ENCODE data around the gene ZNF397.

The ZNF397 gene

DNA sequence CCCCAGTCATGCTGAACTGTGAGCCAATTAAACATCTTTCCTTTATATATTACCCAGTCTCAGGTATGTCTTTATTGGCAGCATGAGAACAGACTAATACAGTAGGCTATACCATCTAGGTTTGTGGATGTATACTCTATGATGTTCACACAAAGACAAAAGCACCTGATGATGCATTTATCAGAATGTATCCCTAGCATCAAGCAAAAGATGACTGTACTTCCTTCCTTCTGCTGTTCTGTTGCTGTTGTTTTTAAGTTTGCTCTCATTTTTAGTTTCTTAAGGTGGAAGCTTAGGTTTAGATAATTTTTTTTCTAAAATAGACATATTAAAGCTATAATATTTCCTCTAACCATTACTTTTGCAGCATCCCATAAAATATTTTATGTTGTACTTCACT, 36.8 kb downstream of the ZNF397 start:
- TF ChIP-seq, protein P1, sequence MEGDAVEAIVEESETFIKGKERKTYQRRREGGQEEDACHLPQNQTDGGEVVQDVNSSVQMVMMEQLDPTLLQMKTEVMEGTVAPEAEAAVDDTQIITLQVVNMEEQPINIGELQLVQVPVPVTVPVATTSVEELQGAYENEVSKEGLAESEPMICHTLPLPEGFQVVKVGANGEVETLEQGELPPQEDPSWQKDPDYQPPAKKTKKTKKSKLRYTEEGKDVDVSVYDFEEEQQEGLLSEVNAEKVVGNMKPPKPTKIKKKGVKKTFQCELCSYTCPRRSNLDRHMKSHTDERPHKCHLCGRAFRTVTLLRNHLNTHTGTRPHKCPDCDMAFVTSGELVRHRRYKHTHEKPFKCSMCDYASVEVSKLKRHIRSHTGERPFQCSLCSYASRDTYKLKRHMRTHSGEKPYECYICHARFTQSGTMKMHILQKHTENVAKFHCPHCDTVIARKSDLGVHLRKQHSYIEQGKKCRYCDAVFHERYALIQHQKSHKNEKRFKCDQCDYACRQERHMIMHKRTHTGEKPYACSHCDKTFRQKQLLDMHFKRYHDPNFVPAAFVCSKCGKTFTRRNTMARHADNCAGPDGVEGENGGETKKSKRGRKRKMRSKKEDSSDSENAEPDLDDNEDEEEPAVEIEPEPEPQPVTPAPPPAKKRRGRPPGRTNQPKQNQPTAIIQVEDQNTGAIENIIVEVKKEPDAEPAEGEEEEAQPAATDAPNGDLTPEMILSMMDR (IDR thresholded peaks at IDR 0.05; ENCODE audit: low read depth, low read length, missing control alignments): no peak
- H3K4me3 ChIP-seq (replicated peaks; ENCODE audit: low read depth, low read length): no peak overlapping the region
- no peak for DNase-seq (ENCODE audit: extremely low read depth, low read depth)

DNA sequence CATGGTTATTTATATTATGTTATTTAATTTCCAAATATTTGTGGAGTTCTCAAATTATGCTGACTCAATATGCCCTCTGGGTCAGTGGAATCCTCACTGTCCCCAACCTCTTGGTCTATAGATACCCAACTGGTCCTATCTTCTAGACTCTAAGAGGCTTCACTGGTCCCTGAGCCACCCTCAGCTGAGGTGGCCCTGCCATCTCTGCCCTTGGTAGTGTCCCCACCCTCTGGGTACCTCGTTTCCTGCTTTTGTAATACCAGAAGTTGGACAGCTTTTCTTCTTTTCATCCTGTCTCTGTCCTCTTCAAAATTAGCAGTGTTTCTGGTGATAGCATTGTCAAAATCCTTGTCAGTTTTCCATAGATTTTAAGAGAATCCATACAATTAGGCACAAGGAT, 37.3 kb downstream of the ZNF397 start:
- TF ChIP-seq, protein P1 (IDR thresholded peaks at IDR 0.05; ENCODE audit: low read depth, low read length, missing control alignments): no peak
- no peak for DNase-seq (ENCODE audit: extremely low read depth, low read depth)
- no peak overlapping the region for H3K4me3 ChIP-seq (replicated peaks; ENCODE audit: low read depth, low read length)

DNA sequence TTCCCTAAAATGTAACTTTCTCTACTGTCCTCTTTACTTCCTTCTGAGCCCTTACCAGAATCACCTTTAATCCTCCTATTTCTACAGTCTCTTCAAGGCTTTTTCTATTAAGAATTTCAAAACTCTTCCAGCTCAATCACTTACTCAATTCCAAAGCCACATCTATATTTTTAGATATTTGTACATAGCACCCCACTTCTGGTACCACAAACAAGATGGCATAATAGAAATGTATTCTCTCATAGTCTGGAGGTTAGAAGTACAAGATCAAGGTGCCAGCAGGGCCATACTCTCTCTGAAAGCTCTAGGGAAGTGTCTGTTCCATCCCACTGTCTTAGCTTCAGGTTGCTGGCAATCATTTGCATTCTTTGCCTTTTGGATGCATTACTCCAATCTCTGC, 38.1 kb downstream of the ZNF397 start:
- DNase-seq (ENCODE audit: extremely low read depth, low read depth): no peak
- TF ChIP-seq, protein P1 (IDR thresholded peaks at IDR 0.05; ENCODE audit: low read depth, low read length, missing control alignments): no peak
- no peak overlapping the region for H3K4me3 ChIP-seq (replicated peaks; ENCODE audit: low read depth, low read length)

DNA sequence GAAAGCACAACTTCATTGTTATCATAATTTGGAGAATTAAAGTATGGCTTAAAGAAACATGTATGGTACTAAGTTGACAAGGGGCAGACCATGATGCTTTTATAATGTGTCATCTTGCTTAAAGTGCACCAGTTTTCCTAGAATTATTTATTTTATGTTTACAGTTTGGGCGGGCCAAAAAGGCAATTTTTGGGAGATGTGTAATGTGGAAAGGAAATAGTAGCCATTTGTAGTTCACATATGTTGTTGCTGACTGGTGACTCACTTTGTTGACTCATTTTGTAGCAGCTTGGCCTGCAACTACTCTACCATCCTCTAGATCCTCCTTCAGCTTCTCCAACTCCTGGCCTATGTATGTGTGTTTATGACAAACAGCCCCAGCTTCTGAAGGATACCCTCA, 41.5 kb downstream of the ZNF397 start:
- TF ChIP-seq, protein P1 (IDR thresholded peaks at IDR 0.05; ENCODE audit: low read depth, low read length, missing control alignments): no peak
- DNase-seq (ENCODE audit: extremely low read depth, low read depth): peak; percentile 89
- H3K4me3 ChIP-seq (replicated peaks; ENCODE audit: low read depth, low read length): no peak overlapping the region

DNA sequence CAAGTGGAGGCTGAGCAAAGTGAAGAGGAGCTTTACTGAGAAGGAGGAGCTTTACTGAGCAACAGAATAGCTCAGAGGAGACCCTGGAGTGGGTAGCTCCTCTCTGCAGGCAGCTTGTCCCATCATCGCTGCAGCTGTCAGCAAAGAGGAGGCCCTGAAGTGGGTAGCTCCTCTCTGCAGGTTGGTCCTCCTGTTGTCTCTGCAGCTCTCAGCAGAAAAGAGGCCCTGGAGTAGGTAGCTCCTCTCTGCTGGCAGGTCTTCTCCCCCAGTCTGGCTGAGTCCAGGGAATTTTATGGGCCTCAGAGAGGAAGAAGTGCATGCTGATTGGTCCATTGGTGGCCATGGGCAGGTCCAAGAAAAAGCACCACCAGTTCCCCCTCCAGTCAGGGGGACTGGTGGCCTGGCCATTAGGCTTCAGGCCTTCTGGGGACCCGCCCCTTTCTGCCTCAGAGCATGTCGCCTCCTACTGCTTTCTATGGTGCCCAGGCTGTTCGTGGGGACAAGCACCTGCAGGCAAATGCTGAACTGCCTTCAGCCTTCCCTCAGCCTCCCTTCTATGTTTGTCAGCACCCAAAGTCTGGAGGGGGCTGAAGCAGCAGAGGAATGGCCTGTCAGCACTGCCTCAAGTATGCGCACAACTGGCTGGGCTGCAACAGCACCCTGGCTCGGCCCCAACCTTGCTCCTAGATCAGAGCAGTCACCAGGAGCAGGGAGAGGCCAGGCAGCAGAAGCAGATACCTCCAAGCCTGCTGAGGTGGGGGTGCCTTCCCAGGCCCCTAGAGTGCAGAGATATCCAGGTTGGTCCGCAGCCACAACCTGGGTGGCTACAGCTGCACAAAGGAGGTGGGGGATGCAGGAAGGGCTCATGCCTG, 43.3 kb downstream of the ZNF397 start:
- DNase-seq (ENCODE audit: extremely low read depth, low read depth): no peak
- TF ChIP-seq, protein P1 (IDR thresholded peaks at IDR 0.05; ENCODE audit: low read depth, low read length, missing control alignments): no peak
- H3K4me3 ChIP-seq (replicated peaks; ENCODE audit: low read depth, low read length): no peak overlapping the region

DNA sequence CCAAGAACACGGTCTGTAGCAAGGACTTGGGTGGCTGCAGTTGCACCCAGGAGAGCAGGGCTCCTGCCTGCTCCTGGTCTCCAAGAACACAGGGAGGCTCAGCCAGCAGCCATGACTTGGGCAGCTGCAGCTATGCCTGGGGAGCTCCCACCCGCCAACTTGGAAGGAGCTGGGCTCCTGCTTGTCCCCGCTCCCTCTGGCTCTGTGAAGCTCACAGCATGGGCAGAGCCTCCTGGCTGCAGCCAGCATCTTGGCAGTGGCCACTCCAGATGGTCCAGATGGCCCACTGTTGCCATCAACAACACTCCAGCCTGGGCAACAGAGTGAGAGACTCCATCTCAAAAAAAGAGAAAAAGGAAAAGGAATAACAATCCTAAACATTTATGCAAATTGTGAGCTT, 44.0 kb downstream of the ZNF397 start:
- TF ChIP-seq, protein P1 (IDR thresholded peaks at IDR 0.05; ENCODE audit: low read depth, low read length, missing control alignments): no peak
- no peak for DNase-seq (ENCODE audit: extremely low read depth, low read depth)
- no peak overlapping the region for H3K4me3 ChIP-seq (replicated peaks; ENCODE audit: low read depth, low read length)
